NCI-H510A treated with DMSO at 0.1 percent for 48 hours (cell line): ENCODE measurements around the gene SLC35F3.
"Not testable (repeated sequence)": the region's sequence is repeated elsewhere in the genome, so short reads cannot be mapped to it uniquely, and the experiment has no call there.

Experiments used
- DNase-seq: peaks from one replicate; lab custom pipeline; 2025; lab: John Stamatoyannopoulos, UW

SLC35F3 gene

DNA sequence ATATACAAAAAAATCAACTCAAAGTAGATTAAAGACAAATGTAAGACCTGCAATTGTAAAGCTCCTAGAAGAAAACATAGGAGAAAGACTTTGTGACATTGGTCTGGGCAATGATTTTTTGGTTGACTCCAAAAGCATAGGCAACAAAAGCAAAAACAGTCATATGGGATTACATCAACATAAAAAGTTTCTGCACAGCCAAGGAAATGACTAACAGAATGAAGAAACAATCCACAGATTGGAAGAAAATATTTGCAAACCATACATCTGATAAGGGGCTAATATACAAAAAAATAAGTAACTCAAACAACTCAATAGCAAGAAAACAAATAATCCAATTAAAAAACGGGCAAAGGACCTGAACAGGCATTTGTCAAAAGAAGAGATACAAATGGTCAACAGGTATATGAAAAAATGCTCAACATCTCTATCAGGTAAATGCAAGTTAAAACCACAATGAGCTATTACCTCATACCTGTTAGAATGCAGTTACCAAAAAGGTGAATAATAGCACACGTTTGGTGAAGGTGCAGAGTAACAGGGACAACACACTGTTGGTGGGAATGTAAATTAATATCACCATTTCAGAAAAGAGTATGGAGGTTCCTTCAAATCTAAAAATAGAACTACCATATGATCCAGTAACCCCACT is 295.1 kb downstream of the SLC35F3 start:
- DNase-seq, result no peak

DNA sequence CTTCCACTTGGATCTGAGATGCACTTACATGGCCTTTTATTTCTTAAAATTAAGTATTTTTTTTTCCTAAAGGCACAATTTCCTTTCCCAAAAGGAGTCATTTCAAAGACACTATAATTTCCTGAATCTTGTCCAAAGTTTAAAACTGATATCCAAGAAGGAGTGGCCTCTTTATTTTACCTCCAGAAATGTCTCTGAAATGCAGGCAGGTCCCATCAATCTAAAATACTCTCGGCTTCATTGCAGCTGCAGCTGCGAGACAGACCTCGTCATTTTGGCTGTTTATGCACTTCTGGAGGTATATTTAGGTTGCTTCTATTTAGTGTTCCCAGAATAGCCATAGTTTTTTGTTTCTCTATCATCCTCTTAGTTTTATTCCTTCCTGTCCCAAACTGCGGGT is 296.1 kb downstream of the SLC35F3 start:
- DNase-seq, result no peak

DNA sequence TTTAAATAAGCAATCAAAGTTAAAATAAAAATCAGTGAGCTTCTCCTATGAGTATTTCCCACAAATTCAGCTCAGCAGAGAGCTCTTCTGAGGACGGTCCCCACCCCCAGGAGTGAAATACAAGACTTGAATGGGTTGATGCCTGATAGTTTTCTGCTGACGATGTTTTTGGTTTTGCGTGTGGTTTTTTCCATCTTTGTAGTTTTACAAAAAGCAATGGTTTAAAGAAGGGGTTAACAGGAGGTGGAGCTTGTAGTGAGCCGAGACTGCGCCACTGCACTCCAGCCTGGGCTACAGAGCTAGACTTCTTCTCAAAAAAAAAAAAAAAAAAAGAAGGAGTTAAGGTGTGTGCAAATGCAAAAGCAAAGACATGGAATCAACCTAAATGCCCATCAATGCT is 297.1 kb downstream of the SLC35F3 start:
- DNase-seq, result no peak

DNA sequence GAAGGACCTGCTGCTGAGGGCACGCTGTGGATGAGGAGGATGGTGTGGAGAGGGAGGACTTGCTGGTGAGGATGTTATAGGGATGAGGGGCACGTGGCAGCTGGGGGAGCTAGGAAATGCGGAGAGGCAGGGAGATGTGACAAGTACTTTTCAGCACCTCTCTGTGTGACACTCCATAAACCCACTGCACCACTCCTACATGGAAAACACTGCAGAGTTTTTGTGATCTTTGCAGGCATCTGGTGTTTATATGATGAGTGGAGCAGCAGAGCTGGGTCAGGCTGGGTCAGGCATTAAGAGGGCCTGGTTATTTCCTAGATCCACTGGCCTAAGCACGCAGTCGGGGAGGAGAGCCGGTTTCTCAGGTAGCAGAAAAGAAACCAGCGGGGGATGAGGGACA is 301.5 kb downstream of the SLC35F3 start:
- DNase-seq, result no peak

DNA sequence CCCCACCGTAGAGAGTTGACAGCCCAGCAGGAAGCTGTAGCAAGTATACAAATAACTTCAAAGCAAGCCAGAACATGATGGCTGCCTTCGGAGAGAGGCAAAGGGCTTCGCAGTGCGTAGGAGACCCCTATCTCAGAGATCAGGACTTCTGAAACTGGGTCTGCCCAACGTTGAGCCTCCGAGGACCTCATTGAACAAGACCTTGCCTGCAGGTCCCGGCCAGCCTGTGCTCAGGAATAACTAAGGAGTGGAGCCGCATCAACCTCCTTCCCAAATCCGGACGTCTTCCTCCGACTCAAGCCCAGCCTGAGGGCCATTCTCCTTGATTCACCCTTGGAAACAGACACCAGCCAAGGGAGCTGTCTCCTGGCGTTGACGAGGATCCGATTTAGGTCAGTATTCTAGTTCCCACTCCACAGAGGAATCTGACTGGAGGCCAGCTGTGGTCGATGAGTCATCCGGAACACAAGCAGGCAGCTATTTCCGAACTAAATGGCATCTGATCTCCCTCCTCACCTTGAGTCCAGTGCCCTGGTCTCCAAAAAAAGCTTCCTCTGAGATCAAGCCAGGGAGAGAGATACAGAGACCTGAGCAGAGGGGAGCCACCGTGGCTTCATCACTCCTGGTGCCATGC is 302.3 kb downstream of the SLC35F3 start:
- DNase-seq, result no peak

DNA sequence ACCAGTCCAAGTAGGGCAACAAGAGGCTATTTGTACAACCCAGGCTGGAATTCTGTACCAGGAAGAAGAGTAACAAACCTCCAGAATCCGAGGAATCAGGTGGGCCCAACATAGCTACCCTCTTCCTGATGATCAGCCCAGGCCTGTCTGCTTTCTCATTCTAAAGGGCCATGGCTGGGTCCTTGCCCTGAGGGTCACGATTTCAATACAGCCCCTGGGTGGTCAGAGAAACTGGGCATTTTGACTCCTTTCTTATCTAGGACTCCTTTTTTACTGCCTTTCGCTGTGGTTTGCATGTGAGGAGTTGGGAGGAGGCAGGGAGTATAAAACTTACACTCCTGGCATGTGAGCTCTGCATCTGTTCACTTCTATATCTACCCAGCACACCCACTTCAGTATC is 303.9 kb downstream of the SLC35F3 start:
- no peak for DNase-seq

DNA sequence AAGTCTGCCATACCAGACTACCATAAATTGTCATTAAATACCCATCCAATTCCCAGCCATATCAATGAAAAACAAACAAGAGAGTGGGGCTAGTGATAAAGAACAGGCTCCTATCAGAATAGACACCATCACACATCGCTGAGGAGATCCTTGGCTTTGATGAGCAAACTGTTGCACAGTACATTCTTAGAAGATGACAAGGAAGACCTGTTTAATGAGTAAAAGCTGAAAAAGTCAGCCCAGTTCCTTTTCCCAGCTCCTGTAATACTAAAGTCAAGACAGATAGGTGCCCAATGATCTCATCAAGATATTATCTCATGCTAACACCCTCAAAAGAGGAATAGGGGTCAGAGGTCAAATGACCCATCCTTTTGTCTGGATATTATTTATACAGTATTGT is 304.3 kb downstream of the SLC35F3 start:
- no peak for DNase-seq

DNA sequence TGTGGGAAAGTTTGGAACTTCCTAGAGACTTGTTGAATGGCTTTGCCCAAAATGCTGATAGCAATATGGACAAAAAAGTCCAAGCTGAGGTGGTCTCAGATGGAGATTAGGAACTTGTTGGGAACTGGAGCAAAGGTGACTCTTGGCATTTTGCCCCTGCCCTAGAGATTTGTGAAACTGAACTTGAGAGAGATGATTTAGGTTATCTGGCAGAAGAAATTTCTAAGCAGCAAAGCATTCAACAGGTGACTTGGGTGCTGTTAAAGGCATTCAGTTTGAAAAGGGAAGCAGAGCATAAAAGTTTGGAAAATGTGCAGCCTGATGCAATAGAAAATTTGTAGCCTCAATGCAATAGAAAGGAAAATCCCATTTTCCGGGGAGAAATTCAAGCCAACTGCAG is 306.0 kb downstream of the SLC35F3 start:
- DNase-seq, result not testable (repeated sequence)

DNA sequence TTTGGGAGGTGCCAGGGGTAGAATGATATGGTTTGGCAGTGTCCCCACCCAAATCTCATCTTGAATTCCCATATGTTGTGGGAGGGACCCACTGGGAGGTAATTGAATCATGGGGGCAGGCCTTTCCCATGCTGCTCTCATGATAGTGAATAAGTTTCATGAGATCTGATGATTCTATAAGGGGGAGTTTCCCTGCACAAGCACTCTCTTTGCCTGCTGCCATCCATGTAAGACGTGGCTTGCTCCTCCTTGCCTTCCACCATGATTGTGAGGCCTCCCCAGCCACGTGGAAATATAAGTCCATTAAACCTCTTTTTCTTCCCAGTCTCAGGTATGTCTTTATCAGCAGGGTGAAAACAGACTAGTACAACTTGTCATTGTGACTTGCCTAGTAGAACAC is 307.4 kb downstream of the SLC35F3 start:
- not testable (repeated sequence) for DNase-seq

DNA sequence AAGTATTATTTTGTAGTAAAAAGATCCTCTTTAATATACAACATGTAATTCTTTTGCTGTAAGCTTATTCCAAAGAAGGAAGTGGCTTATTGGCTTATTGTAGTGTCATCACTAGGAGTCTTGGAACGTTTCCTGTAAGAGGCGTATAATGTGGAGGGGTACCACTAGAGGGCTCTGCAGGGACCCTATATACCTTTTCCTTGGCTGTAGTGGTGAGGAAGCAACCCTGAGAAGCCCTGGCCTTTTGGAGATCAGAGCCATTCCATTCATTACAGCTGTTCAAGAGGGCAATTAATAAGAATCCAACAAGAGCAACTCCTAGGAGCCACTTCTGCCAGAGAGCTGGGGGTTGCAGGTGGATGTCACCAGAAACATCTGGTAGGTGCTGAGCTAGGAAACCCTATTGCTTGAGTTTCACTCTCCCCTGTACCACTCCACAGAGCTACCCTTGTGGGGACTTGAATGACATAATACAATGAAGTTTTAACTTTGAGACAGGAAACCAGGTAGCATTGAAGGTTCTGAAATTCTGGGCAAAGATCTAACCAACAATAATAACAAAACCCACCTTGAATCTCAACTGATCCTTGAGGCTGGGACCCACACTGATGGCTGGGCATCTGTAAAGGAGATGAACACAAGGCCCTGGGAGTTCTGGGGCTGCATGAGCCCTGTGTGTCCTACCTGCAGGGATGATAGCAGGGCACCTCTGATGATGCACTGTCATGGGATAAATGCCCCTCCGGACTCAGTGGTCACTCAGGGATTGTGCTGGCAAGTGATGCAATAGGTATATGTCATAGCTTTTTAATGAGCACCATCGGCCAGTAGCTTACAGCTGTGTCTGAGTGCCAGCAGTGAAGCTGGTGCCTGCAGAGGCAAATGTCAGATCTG is 308.5 kb downstream of the SLC35F3 start:
- peak; percentile 86 for DNase-seq

DNA sequence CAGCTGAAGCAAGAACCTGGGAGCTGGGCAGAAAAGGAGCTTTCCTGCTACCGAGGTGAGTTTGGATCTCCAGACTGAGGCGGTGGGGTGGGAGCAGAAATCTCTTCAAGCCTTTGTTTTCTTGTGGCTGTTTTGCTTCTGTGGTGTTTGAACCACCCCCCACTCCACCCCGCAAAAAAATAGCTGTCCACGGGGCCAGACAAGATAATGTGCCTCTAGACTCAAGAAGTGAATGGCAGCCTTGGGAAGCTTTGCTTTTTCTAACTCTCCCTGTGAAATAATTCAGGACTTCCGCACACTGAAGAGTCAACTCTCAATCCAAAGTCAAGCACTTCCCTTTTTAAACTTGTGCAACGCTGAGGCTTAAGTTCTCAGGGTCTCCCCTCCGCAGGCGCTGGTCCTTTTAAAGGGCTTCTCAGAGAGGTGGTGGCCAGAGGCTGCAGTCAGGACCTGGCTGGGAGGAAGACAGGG is 309.2 kb downstream of the SLC35F3 start:
- no peak for DNase-seq

DNA sequence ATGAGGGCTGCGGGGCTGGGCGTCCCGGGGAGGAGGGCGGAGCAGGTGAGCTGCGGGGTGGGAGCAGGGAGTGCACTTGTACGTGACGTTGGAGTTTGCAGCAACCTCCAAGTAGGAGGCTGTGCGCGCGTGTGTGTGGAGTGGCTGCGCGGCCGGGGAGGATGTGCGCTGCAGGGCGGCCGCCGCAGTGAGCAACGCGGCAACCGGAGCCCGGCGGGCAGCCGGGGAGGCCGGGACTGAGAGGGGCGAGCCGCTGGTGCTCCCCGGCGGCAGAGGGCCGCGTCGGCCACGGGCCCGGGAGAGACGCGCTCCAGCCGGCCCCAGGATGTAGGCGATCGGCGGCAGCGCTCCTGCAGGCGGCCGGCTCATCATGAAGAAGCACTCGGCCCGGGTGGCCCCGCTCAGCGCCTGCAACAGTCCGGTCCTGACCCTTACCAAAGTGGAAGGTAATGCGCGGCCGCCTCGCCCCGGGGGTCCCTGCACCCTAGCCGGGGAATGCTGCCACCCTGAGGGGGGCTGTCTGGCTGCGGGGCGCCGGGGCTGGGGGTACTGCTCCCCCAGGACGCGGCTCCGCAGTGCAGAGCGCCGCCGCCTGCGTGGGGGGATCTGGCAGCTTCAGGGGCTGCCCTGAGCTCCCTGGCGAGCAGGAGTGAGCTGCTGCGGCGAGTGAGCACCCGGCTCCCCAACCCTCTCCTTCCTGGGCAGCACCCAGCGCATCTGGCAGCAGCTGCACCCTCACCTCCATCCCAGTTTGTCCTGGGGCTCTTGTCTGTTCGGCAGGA is 309.8 kb downstream of the SLC35F3 start:
- DNase-seq, result peak; percentile 25

DNA sequence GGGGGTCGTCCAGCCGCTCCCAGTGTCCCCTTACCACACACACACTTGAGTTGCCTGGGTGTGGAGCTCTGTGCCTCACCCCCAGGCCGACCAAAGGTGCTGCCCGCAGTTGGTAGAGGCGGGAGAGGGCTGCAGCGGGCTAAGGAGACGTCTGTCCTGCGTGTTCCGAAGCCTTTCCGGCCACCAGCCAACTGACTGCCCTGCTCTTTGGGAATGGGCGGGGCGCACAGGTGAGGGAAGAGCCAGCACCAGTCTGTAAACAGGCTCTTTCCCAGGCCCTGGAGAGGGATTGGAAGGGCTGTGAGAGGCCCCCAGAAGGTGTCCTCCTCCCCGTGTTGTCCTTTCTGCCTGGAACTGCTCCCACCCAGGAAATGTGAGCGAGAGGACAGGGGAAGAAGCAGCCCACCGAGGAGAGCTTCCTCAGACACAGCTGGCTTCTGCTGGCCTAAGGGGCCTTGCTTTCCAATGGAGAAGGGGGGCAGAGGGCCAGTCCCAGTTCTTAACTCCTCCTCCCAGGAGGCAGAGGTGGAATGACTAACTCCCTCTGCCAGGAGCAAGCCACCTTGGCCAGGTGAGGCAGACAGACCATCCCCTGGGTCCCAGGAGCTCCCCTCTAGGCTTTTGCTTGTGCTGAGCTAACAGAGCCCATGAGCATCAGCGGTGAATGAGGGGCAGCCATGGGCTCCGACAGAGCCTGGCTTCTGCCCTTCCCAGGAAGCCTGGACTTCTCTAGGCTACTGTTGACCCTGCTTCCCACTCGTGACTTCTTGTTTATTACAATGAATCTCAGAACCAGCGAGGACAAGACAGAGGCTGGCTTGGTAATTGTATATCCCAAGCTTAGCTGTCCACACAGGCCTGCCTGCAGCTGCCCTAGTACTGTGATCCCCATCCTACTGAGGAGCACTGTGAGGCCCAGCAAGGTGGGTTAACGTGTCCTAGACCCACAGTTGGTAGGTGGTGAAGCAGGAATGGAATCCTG is 310.7 kb downstream of the SLC35F3 start:
- peak; percentile 56 for DNase-seq

DNA sequence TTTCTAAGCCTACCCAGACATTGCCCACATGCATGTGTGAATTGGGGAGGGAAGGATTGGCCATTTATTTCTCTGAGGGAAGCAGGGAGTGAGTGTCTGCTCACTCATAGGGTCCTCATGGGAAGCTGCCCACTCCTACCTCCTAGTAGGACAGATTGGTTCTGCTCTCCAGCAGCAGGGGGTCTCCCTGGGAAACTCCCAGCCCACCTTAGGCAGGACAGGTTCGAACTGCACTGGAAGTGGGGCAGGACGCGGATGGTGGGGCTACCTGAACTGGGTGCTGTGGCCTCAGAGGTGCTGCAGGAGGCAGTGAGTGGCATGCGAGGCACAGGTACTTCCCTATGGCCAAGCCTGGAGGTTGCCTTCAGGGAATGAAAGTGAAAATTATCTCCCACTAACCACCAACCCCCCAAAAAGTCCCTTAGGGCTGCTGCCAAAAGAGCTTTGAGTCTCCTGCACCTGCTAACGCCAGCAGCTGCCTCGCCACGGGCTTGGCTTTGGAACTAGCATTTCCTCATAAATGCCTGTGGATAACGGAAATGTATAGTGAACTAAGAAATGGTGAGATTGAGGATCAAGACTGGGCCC is 311.7 kb downstream of the SLC35F3 start:
- DNase-seq, result no peak

DNA sequence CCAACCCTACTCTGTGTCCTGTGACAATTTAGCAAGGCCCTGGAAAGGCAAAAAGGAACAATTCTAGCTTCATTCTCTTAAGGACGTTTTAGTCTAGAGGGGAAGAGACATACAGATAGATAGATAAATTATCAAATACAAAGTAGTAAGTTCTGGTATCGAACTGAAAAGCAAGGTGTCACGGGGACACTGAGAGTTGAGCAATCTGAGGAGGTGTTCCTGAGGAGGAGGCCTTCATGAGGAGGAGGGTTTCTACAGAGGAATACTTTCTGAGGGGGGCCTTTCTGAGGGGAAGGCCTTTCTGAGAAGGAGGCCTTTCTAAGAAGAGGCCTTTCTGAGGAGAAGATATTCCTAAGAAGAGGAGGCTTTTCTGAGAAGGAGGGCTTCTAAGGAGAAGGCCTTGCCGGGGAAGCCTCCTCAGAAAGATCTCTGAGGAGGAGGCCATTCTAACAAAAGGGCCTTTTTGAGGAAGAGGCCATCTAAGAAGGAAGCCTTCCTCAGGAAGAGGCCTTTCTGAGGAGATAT is 312.9 kb downstream of the SLC35F3 start:
- DNase-seq, result no peak

DNA sequence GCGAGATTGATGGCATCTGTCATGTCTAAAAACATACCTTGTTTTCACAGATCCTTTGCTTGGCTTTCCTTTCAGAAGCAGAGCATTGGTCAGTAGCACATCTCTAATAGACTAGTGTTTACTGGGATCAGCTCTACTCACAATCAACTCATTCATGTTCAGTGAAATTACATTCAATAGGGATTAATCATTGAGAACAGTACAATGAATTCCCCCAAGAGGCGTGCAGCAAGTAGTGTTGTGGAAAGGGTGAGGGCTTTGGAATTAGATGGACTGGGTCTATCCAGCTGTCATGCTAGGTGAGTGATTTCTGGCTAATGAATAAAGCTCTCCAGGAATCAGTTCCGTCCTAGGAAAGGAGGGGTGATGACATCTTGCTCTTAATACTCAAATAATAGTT is 313.6 kb downstream of the SLC35F3 start:
- DNase-seq, result no peak

DNA sequence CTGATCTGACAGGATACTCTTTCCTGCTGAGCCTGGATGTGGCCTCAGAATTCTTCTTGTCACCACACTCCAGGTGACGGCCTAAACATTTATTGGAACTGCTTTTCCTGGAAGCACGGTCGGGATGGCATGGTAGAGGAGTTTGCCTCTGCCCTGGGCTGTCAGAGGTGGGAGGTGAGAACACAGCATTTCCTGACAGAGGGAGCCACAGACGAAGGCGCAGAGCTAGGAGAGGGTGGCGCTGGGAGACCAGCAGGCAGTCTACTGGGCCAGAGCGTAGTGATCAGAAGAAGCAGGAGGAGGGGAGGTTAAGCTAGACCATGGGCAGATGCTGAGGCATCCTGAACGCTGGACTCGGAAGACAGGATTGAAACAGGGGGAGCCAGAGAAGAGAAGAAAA is 315.2 kb downstream of the SLC35F3 start:
- DNase-seq, result no peak

DNA sequence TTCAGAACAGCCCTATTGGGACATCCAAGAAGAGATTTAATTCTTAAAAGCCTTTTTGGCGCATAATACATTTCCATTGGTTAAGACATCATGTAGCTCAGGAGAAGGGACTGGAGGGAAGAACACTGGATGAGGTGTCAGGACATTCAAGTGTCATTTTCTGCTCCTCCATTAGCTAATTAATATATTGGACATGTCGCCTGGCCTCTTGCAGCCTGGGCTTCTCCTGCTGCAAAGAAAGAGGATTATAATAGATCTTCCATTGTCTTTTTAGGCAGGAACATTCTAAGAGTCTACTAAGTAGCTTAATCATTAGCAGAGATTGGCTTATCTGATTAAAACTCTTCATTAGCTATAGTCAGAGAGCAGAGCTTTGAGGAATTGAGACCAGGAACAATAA is 317.1 kb downstream of the SLC35F3 start:
- no peak for DNase-seq

DNA sequence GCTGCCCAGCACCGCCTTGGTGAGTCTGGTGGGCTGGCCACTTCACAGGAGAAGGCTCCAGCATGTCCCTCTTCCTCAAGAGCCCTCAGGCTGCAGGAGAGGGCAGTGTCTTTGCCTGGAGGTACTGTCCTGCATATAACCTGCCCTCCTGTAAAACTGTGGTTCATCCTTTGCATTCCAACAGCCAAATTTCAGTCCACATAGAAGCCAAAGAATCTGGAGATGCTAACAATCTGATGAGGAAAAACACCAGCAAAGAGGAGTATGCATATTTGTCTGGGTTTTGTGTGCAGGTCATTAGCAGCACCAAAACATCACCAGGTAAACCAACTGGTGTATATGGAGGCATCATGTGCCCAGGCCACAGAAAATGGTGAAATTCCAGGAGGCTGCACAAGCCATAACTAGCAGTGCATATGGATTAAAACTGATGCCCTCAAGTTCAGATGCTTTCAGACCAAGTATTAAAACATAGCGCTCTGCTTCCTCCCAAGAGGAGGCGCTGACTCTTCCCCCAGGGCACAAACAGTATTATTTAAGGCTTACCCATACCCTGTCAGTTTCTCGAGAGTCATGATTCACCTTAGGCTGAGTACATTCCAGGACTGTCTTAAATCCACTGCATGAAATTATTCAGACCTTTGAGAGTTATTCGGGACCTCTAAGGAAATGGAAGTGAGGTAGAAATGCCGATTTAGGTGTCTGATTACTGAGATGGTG is 318.2 kb downstream of the SLC35F3 start:
- DNase-seq, result no peak
